H1 (cell line): ENCODE data around the gene SPATA19.

Experiments used
- CEBPB ChIP-seq: IDR thresholded peaks from 2 replicates; pipeline ENCODE4 v1.6.1; 2012; ENCODE audit warnings: low read depth, low read length
- EZH2 ChIP-seq: fragments of 200-600 bp; sonication (generic); IDR thresholded peaks from 2 replicates; pipeline ENCODE4 v1.7.1; 2012; ENCODE audit warnings: low read depth, mild to moderate bottlenecking, moderate library complexity, low read length, inconsistent platforms; ENCODE audit not compliant: severe bottlenecking
- GABPA ChIP-seq: IDR thresholded peaks from 2 replicates; pipeline ENCODE4 v1.6.1; 2011; ENCODE audit warnings: mild to moderate bottlenecking, low read length, moderate library complexity, borderline replicate concordance; ENCODE audit not compliant: insufficient read depth
- POLR2A ChIP-seq, 2 experiments: IDR thresholded peaks; 1 replicate in 1 of 2; 2 replicates in 1 of 2; pipeline ENCODE4 v1.6.1; 2011; ENCODE audit warnings: low read depth in 2 of 2, low read length in 2 of 2, mild to moderate bottlenecking in 2 of 2; ENCODE audit errors: control extremely low read depth in 1 of 2
- RNF2 ChIP-seq: fragments of 200-900, 300-1000 bp; sonication (generic); IDR thresholded peaks from 2 replicates; pipeline ENCODE4 v1.7.1; 2016; ENCODE audit warnings: borderline replicate concordance, low read depth, mild to moderate bottlenecking, antibody characterized with exemption, low read length; ENCODE audit not compliant: poor library complexity, severe bottlenecking; ENCODE audit errors: missing control alignments
- SIX5 ChIP-seq: IDR thresholded peaks from 2 replicates; pipeline ENCODE4 v1.6.1; 2011; ENCODE audit warnings: mild to moderate bottlenecking, low read depth, low read length
- ZNF274 ChIP-seq: IDR thresholded peaks from 2 replicates; pipeline ENCODE4 v1.7.0; 2012; ENCODE audit warnings: low read length, borderline replicate concordance; ENCODE audit errors: extremely low read depth
- TF ChIP-seq, protein P1 (sequence below): IDR thresholded peaks from 2 replicates; pipeline ENCODE4 v1.6.1; 2012; ENCODE audit warnings: inconsistent platforms

DNA sequence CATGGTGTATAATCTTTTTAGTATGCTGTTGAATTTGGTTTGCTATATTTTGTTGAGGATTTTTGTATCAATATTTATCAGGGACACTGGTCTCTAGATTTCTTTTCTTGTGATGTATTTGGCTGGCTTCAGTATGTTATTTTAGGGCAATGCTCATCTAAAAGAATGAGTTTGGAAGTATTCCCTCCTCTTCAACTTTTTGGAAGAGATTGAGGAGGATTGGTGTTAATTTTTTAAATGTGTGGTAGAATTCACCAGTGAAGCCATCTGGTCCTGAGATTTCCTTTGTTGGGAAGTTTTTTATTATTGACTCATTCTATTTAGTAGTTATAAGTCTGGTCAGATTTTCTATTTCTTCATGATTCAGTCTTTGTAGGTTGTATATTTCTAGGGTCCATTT is 22.1 kb upstream of the SPATA19 start:
- no peak for TF ChIP-seq SIX5
- TF ChIP-seq RNF2, result no peak
- TF ChIP-seq POLR2A (IDR thresholded peaks at IDR 0.05; ENCODE audit: control extremely low read depth in 1 of 2, low read depth in 2 of 2, low read length in 2 of 2), result no peak
- no peak for TF ChIP-seq GABPA
- TF ChIP-seq, protein P1, sequence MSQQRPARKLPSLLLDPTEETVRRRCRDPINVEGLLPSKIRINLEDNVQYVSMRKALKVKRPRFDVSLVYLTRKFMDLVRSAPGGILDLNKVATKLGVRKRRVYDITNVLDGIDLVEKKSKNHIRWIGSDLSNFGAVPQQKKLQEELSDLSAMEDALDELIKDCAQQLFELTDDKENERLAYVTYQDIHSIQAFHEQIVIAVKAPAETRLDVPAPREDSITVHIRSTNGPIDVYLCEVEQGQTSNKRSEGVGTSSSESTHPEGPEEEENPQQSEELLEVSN, result no peak
- TF ChIP-seq ZNF274, result no peak
- TF ChIP-seq EZH2, result no peak
- no peak for TF ChIP-seq CEBPB
